HG02885 (cell line): ENCODE results near the gene OR8K5.
"Not testable (repeated sequence)": the region's sequence is repeated elsewhere in the genome, so short reads cannot be mapped to it uniquely, and the experiment has no call there.

ENCODE experiments used
- ATAC-seq: cut with Tn5 transposase; IDR thresholded peaks from one replicate; pipeline ENCODE4 v1.9.1; 2021; ENCODE audit warnings: mild to moderate bottlenecking; ENCODE audit not compliant: unreplicated experiment, poor library complexity

Gene OR8K5

GRCh38 chr11:56160217-56160616 lies at the start of gene OR8K5:
OR8K5 (minus strand) TSS chr11:56160317; CDS start chr11:56160317, 0 bp downstream.
- ATAC-seq: no peak

GRCh38 chr11:56207790-56208189 lies 47.7 kb upstream of the OR8K5 start:
- no peak for ATAC-seq

- ATAC-seq: no peak
Measured at GRCh38 chr11:56197367-56197766, 37.2 kb upstream of the OR8K5 start.

GRCh38 chr11:56196705-56197104 lies 36.6 kb upstream of the OR8K5 start:
- no peak for ATAC-seq

GRCh38 chr11:56188602-56189001 lies 28.5 kb upstream of the OR8K5 start:
- ATAC-seq: no peak

GRCh38 chr11:56183459-56183858 lies 23.3 kb upstream of the OR8K5 start:
- no peak for ATAC-seq

- ATAC-seq: no peak
Measured at GRCh38 chr11:56176318-56176717, 16.2 kb upstream of the OR8K5 start, which contains the start of gene OR5J2. OR5J2 (plus strand) TSS chr11:56176618; CDS start chr11:56176618, 0 bp downstream.

- ATAC-seq: no peak
Measured at GRCh38 chr11:56172256-56172830, 12.2 kb upstream of the OR8K5 start.

GRCh38 chr11:56163804-56164203 lies 3.7 kb upstream of the OR8K5 start:
- no peak for ATAC-seq

GRCh38 chr11:56152333-56152732 lies 7.8 kb downstream of the OR8K5 start:
- no peak for ATAC-seq

GRCh38 chr11:56151376-56151775 lies 8.7 kb downstream of the OR8K5 start:
- no peak for ATAC-seq

- ATAC-seq: not testable (repeated sequence)
Measured at GRCh38 chr11:56143681-56144080, 16.4 kb downstream of the OR8K5 start.

GRCh38 chr11:56140151-56140661 lies 19.9 kb downstream of the OR8K5 start, which contains the start of gene OR8J3:
OR8J3 (minus strand) TSS chr11:56140201; CDS start chr11:56137718, 2,483 bp downstream.
- no peak for ATAC-seq

- ATAC-seq: no peak
Measured at GRCh38 chr11:56122073-56122472, 38.0 kb downstream of the OR8K5 start, which contains the start of gene OR8H3. OR8H3 (plus strand) TSS chr11:56122373; CDS start chr11:56122373, 0 bp downstream.
